ENCODE measurements around the gene MCUR1. TPM values are rescaled to one million over a fixed set of nuclear protein-coding genes. Genes with fewer than 3 reads are reported as not detected.

MCUR1 gene
- total RNA-seq, 2 donors from 2014 or later: 33.8 to 38.6 TPM

DNA sequence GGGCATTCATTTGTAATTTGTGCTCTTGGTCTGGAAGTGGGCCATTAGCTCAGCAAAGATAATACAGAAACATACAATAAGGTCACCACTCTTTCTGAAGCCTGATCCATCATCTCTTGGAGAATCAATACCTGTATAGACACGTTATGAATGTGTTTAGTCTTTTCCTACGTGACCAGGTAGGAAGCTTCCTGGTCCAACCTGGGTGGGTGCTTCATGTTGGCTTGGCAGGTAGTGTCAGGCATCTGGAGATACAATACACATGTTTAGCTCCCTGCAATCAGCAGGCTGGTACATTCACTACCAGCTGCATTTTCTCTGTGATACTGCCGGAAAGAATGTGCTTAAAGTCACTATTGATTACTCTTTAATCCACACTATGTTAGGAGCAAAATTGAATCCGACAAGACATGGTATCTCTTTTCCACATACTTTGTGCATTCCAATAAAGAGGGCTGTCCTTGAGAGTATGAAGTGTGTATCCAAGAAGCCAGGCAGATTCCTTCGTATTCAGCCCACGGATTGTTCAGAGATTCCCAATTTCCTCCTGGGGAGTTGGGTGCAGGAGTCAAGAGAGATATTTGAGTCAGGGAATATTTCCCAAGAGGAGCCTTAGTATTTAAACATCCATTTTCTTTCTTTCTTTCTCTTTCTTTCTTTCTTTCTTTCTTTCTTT lies 52.9 kb downstream of the MCUR1 start:
- no peak overlapping the region for H3K4me3 ChIP-seq (ENCODE audit: low read length)
- Mint-ChIP-seq H3K36me3 (ENCODE audit: low read depth) (no peaks in the 10 kb centered on the region), H3K27me3 (ENCODE audit: insufficient read depth) (no peaks in the 10 kb centered on the region), H3K9me3 (no peaks in the 10 kb centered on the region), H3K4me1 (no peaks in the 10 kb centered on the region), H3K4me3 (no peak overlapping the region), H3K27ac (no peak overlapping the region)
- TF ChIP-seq, protein P1, sequence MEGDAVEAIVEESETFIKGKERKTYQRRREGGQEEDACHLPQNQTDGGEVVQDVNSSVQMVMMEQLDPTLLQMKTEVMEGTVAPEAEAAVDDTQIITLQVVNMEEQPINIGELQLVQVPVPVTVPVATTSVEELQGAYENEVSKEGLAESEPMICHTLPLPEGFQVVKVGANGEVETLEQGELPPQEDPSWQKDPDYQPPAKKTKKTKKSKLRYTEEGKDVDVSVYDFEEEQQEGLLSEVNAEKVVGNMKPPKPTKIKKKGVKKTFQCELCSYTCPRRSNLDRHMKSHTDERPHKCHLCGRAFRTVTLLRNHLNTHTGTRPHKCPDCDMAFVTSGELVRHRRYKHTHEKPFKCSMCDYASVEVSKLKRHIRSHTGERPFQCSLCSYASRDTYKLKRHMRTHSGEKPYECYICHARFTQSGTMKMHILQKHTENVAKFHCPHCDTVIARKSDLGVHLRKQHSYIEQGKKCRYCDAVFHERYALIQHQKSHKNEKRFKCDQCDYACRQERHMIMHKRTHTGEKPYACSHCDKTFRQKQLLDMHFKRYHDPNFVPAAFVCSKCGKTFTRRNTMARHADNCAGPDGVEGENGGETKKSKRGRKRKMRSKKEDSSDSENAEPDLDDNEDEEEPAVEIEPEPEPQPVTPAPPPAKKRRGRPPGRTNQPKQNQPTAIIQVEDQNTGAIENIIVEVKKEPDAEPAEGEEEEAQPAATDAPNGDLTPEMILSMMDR (conservative IDR thresholded peaks at IDR 0.05): no peak
- no peak overlapping the region for H3K9ac ChIP-seq (ENCODE audit: extremely low read depth, low read length, poor library complexity, severe bottlenecking)
- no peak for DNase-seq
- H3K27me3 ChIP-seq (ENCODE audit: control insufficient read depth, insufficient read depth, low read length, poor library complexity, severe bottlenecking): no peaks in the 10 kb centered on the region
- no peaks in the 10 kb centered on the region for H3K9me3 ChIP-seq (ENCODE audit: control insufficient read depth, low read length)
- no peak overlapping the region for H3K27ac ChIP-seq (ENCODE audit: low read depth, low read length)
- WGBS, 2 experiments (ENCODE audit: insufficient coverage in 1 of 2, insufficient read length in 1 of 2): 92 to 97% methylated on average over 5 to 6 of the region's 6 CpGs
- H3K36me3 ChIP-seq (ENCODE audit: control insufficient read depth, insufficient read depth, low read length): no peaks in the 10 kb centered on the region
- H3K4me1 ChIP-seq (ENCODE audit: control insufficient read depth, insufficient read depth, low read length): no peaks in the 10 kb centered on the region

DNA sequence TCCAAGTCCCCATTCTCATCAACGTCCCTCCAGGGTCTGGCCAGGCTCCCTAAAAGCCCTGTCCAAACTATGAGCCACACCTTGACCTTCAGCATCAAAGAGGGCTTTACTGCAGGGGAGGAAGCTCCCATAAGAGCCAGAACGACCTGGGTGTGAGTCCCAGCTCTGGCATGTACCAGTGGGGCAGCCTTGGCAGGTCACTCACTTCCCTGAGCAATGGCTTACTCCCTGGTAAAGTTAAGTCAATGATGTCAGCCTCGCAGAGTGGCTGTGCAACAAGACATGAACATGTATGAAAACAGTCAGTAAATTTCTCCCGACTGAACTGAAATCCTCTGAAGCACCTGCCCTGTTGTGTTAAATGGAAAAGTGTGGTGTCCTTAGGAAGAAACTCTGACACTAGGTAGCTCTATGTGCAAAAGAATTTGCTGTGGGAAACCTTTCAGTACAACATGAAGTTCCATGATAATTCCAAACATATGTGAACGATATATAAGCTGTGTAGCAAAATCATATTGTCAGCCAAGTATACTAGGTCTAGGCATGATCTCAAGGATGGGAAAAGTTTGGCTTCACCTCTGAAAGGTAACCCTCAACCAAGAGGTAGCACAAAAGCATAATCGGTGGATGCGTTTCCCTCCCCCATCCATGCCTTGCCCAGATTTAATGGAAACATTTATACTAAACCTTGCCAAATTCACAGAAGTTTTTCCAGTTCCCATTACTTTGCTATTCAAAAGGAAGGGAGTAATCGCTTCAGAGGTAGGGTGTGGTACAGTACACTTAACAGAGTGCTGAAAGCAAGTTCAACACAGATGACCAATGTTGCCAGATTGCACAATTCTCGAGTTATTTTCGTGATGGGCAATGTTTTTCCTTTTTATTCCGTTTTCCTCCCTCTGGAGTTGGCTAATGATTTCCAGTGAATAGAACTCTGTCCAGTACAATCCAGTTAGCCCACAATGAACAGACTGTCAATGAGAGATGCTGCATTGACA lies 53.8 kb downstream of the MCUR1 start:
- DNase-seq: no peak
- no peaks in the 10 kb centered on the region for H3K4me1 Mint-ChIP-seq
- no peaks in the 10 kb centered on the region for H3K36me3 ChIP-seq (ENCODE audit: control insufficient read depth, insufficient read depth, low read length)
- no peaks in the 10 kb centered on the region for H3K27me3 ChIP-seq (ENCODE audit: control insufficient read depth, insufficient read depth, low read length, poor library complexity, severe bottlenecking)
- H3K4me3 Mint-ChIP-seq: no peak overlapping the region
- H3K27me3 Mint-ChIP-seq (ENCODE audit: insufficient read depth): no peaks in the 10 kb centered on the region
- H3K9ac ChIP-seq (ENCODE audit: extremely low read depth, low read length, poor library complexity, severe bottlenecking): no peak overlapping the region
- no peaks in the 10 kb centered on the region for H3K4me1 ChIP-seq (ENCODE audit: control insufficient read depth, insufficient read depth, low read length)
- no peaks in the 10 kb centered on the region for H3K9me3 Mint-ChIP-seq
- WGBS, 2 experiments (ENCODE audit: insufficient coverage in 1 of 2, insufficient read length in 1 of 2): 87 to 91% methylated on average over 7 to 11 of the region's 11 CpGs
- TF ChIP-seq, protein P1 (conservative IDR thresholded peaks at IDR 0.05): no peak
- no peak overlapping the region for H3K27ac Mint-ChIP-seq
- no peak overlapping the region for H3K4me3 ChIP-seq (ENCODE audit: low read length)
- H3K9me3 ChIP-seq (ENCODE audit: control insufficient read depth, low read length): no peaks in the 10 kb centered on the region
- no peaks in the 10 kb centered on the region for H3K36me3 Mint-ChIP-seq (ENCODE audit: low read depth)
- H3K27ac ChIP-seq (ENCODE audit: low read depth, low read length): no peak overlapping the region

DNA sequence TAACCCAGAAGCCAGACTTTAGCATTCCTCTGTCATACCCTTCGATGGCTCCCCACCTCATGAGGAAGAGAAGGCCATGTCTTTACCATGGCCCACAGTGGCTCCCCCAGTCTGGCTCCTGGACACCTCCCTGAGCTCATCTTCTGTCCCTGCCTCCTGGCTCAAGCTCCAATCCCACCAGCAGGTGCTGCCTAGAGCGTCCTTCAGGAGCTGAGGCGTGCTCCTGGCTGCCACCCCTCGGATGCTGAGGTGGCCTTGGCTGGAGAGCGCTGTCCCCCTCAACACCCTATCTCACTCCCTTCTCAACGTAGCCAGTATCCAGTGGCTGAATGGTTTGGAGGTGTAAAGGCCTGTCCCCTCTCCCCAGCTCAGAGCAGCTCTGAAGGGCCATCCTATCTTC lies 55.3 kb downstream of the MCUR1 start:
- 86% methylated on average over 6 of the region's 6 CpGs; no CpG with 5 or more reads in 1 of the 2 experiments for WGBS, 2 experiments (ENCODE audit: insufficient coverage in 1 of 2, insufficient read length in 1 of 2)
- no peaks in the 10 kb centered on the region for H3K27me3 Mint-ChIP-seq (ENCODE audit: insufficient read depth)
- no peaks in the 10 kb centered on the region for H3K4me1 ChIP-seq (ENCODE audit: control insufficient read depth, insufficient read depth, low read length)
- H3K36me3 Mint-ChIP-seq (ENCODE audit: low read depth): no peaks in the 10 kb centered on the region
- TF ChIP-seq, protein P1 (conservative IDR thresholded peaks at IDR 0.05): no peak
- H3K9ac ChIP-seq (ENCODE audit: extremely low read depth, low read length, poor library complexity, severe bottlenecking): no peak overlapping the region
- H3K27ac Mint-ChIP-seq: no peak overlapping the region
- H3K4me1 Mint-ChIP-seq: no peaks in the 10 kb centered on the region
- H3K9me3 ChIP-seq (ENCODE audit: control insufficient read depth, low read length): no peaks in the 10 kb centered on the region
- H3K9me3 Mint-ChIP-seq: no peaks in the 10 kb centered on the region
- no peak overlapping the region for H3K27ac ChIP-seq (ENCODE audit: low read depth, low read length)
- H3K36me3 ChIP-seq (ENCODE audit: control insufficient read depth, insufficient read depth, low read length): no peaks in the 10 kb centered on the region
- H3K27me3 ChIP-seq (ENCODE audit: control insufficient read depth, insufficient read depth, low read length, poor library complexity, severe bottlenecking): no peaks in the 10 kb centered on the region
- no peak overlapping the region for H3K4me3 ChIP-seq (ENCODE audit: low read length)
- no peak for DNase-seq
- H3K4me3 Mint-ChIP-seq: no peak overlapping the region

Data from endodermal cell (in vitro differentiated cells).